Neural cell (in vitro differentiated cells): ENCODE results near the gene CFAP45. TPM values are rescaled to one million over a fixed set of nuclear protein-coding genes. Genes with fewer than 3 reads are reported as not detected.

ENCODE experiments used
- H2AFZ ChIP-seq: fragments of 200-600, 300-800 bp; sonication (generic), shearing (Covaris generic); 2 replicates; pipeline ENCODE4 v1.6.0; 2014; ENCODE audit warnings: low read depth, mild to moderate bottlenecking, antibody characterized with exemption, low read length, moderate library complexity
- H3F3A ChIP-seq: fragments of 200-600 bp; shearing (Covaris generic); 2 replicates; pipeline ENCODE4 v1.6.1; 2016; ENCODE audit warnings: mild to moderate bottlenecking, moderate library complexity, mixed read lengths, antibody characterized with exemption, low read length; ENCODE audit not compliant: insufficient read depth, poor library complexity, severe bottlenecking
- H3K27ac ChIP-seq: fragments of 200-600, 300-800 bp; sonication (generic), shearing (Covaris generic); 2 replicates; pipeline ENCODE4 v1.5.1; 2014; ENCODE audit warnings: mild to moderate bottlenecking, low read length, moderate library complexity
- H3K27me3 ChIP-seq: fragments of 300-800, 200-600 bp; sonication (generic), shearing (Covaris generic); 2 replicates; pipeline ENCODE4 v1.6.0; 2014; ENCODE audit warnings: mild to moderate bottlenecking, low read depth, low read length, moderate library complexity; ENCODE audit not compliant: insufficient read depth
- H3K36me3 ChIP-seq: fragments of 300-800, 200-600 bp; sonication (generic), shearing (Covaris generic); 2 replicates; pipeline ENCODE4 v1.5.1; 2014; ENCODE audit warnings: mild to moderate bottlenecking, antibody characterized with exemption, low read length, moderate library complexity; ENCODE audit not compliant: insufficient read depth
- H3K4me2 ChIP-seq: fragments of 300-800, 200-600 bp; sonication (generic), shearing (Covaris generic); 2 replicates; pipeline ENCODE4 v1.6.0; 2014; ENCODE audit warnings: mild to moderate bottlenecking, low read length
- H3K4me3 ChIP-seq: fragments of 300-800, 200-600 bp; sonication (generic), shearing (Covaris generic); 2 replicates; pipeline ENCODE4 v1.5.1; 2014; ENCODE audit warnings: mild to moderate bottlenecking, low read length, moderate library complexity
- H3K79me2 ChIP-seq: fragments of 200-600 bp; shearing (Covaris generic); replicated peaks from 2 replicates; pipeline ENCODE4 v1.6.0; 2014; ENCODE audit warnings: mild to moderate bottlenecking, low read length, moderate library complexity; ENCODE audit not compliant: insufficient read depth
- H3K9ac ChIP-seq: fragments of 300-800, 200-600 bp; sonication (generic), shearing (Covaris generic); 2 replicates; pipeline ENCODE4 v1.6.1; 2016; ENCODE audit warnings: mild to moderate bottlenecking, low read length, mixed read lengths
- H3K9me2 ChIP-seq: fragments of 200-600 bp; shearing (Covaris generic); 2 replicates; pipeline ENCODE4 v1.6.1; 2016; ENCODE audit warnings: mild to moderate bottlenecking, low read length, mixed read lengths; ENCODE audit not compliant: insufficient read depth
- H3K9me3 ChIP-seq: fragments of 200-600, 300-800 bp; sonication (generic), shearing (Covaris generic); 2 replicates; pipeline ENCODE4 v1.6.1; 2016; ENCODE audit warnings: mild to moderate bottlenecking, mixed run types, low read length, moderate library complexity, mixed read lengths
- H4K20me1 ChIP-seq: fragments of 200-600 bp; shearing (Covaris generic); 2 replicates; pipeline ENCODE4 v1.6.1; 2016; ENCODE audit warnings: mild to moderate bottlenecking, mixed run types; ENCODE audit not compliant: insufficient read depth
- CTCF ChIP-seq: fragments of 450-650 bp; IDR thresholded peaks from 2 replicates; pipeline ENCODE4 v1.5.1; 2014; ENCODE audit warnings: antibody characterized with exemption, mild to moderate bottlenecking, moderate library complexity; ENCODE audit not compliant: poor library complexity, severe bottlenecking
- EP300 ChIP-seq: fragments of 450-650 bp; conservative IDR thresholded peaks from 2 replicates; pipeline ENCODE4 v1.6.1; 2014; ENCODE audit warnings: antibody characterized with exemption, mild to moderate bottlenecking, moderate library complexity; ENCODE audit not compliant: poor library complexity, severe bottlenecking
- EZH2 ChIP-seq: fragments of 200-600, 300-800 bp; shearing (Covaris generic), sonication (generic); IDR thresholded peaks from 2 replicates; pipeline ENCODE4 v1.6.1; 2014; ENCODE audit warnings: antibody characterized with exemption, low read length, borderline replicate concordance, mild to moderate bottlenecking; ENCODE audit not compliant: insufficient read depth, poor library complexity, severe bottlenecking
- MXI1 ChIP-seq: fragments of 450-650 bp; conservative IDR thresholded peaks from 2 replicates; pipeline ENCODE4 v1.6.1; 2014; ENCODE audit warnings: antibody characterized with exemption, mild to moderate bottlenecking; ENCODE audit not compliant: poor library complexity, severe bottlenecking
- POLR2AphosphoS5 ChIP-seq: IDR thresholded peaks from 2 replicates; pipeline ENCODE4 v1.6.1; 2012
- RAD21 ChIP-seq: fragments of 450-650 bp; conservative IDR thresholded peaks from 2 replicates; pipeline ENCODE4 v1.6.1; 2014; ENCODE audit warnings: antibody characterized with exemption, mild to moderate bottlenecking, moderate library complexity
- SMC3 ChIP-seq: fragments of 450-650 bp; conservative IDR thresholded peaks from 2 replicates; pipeline ENCODE4 v1.6.1; 2014; ENCODE audit warnings: antibody characterized with exemption, mild to moderate bottlenecking, moderate library complexity; ENCODE audit not compliant: poor library complexity
- TAF1 ChIP-seq: IDR thresholded peaks from 2 replicates; pipeline ENCODE4 v1.6.1; 2012; ENCODE audit warnings: low read depth
- polyA plus RNA-seq: library from polyadenylated mRNA; depleted of rRNA; stranded (reverse); fragments of >200 nt; gene quantifications from 2 replicates; pipeline ENCODE4 v1.2.3, GENCODE V29; 2014
- TF ChIP-seq, protein P1 (sequence below): IDR thresholded peaks from 2 replicates; pipeline ENCODE4 v1.6.1; 2012; ENCODE audit warnings: borderline replicate concordance

The CFAP45 gene
- polyA plus RNA-seq, 1 donor from 2014 or later = 0.12 TPM

DNA sequence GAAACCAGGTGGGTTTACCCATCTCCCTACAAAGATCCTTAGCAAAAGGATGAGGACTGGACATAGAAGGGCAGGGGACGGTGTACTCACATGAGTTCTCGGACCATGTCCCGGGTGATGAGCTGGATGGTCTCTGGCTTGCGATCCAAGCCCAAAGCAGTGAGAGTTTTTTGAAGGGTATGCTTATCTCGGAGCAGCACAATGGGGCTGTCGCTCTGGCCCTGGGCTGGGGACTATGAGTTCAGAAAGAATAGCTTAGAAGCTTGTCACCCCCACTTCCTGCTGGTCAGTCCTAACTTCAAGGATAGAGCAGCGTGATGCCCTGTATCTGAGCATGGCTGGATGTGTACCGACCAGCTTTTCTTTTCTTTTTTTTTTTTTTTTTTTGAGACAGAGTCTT lies 9.6 kb downstream of the CFAP45 start:
- H2AFZ ChIP-seq = no peak overlapping the region
- no peaks in the 10 kb centered on the region for H3K36me3 ChIP-seq
- H3K4me2 ChIP-seq = no peak overlapping the region
- no peaks in the 10 kb centered on the region for H3K9me2 ChIP-seq
- no peak overlapping the region for H3K27ac ChIP-seq
- no peak overlapping the region for H3K9ac ChIP-seq
- H3K79me2 ChIP-seq = no peaks in the 10 kb centered on the region
- H3K27me3 ChIP-seq = no peaks in the 10 kb centered on the region
- no peaks in the 10 kb centered on the region for H3F3A ChIP-seq
- H4K20me1 ChIP-seq = no peaks in the 10 kb centered on the region
- H3K4me3 ChIP-seq = no peak overlapping the region
- TF ChIP-seq RAD21 = no peak
- no peak for TF ChIP-seq EP300
- TF ChIP-seq EZH2 = no peak
- no peak for TF ChIP-seq SMC3
- TF ChIP-seq TAF1 = no peak
- TF ChIP-seq POLR2AphosphoS5 = no peak
- TF ChIP-seq CTCF = no peak
- TF ChIP-seq, protein P1, sequence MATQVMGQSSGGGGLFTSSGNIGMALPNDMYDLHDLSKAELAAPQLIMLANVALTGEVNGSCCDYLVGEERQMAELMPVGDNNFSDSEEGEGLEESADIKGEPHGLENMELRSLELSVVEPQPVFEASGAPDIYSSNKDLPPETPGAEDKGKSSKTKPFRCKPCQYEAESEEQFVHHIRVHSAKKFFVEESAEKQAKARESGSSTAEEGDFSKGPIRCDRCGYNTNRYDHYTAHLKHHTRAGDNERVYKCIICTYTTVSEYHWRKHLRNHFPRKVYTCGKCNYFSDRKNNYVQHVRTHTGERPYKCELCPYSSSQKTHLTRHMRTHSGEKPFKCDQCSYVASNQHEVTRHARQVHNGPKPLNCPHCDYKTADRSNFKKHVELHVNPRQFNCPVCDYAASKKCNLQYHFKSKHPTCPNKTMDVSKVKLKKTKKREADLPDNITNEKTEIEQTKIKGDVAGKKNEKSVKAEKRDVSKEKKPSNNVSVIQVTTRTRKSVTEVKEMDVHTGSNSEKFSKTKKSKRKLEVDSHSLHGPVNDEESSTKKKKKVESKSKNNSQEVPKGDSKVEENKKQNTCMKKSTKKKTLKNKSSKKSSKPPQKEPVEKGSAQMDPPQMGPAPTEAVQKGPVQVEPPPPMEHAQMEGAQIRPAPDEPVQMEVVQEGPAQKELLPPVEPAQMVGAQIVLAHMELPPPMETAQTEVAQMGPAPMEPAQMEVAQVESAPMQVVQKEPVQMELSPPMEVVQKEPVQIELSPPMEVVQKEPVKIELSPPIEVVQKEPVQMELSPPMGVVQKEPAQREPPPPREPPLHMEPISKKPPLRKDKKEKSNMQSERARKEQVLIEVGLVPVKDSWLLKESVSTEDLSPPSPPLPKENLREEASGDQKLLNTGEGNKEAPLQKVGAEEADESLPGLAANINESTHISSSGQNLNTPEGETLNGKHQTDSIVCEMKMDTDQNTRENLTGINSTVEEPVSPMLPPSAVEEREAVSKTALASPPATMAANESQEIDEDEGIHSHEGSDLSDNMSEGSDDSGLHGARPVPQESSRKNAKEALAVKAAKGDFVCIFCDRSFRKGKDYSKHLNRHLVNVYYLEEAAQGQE = no peak
- H3K9me3 ChIP-seq = no peaks in the 10 kb centered on the region

DNA sequence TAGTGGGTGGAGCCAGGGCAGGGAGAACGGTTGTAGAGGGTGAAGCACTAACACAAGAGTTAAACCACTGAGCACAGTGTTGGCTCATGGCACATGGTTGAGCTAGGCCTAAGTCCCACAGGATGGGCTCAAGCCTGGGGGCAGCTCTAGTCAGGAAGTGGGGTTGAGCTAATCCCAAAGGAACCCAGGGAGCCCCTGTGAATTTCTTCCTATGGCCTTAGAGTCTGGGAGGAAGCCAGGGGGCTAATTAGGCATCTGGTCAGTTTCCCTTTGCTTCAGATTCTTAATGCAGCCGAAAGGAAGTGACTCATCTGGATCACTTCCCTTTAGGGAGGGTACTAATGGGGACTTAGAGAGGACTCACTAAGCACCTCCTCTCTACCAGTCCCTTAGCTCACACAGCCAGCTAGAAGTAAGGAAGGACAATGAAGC lies 10.1 kb downstream of the CFAP45 start:
- Histone ChIP-seq H3K9me3 (no peaks in the 10 kb centered on the region), H3K4me3 (no peak overlapping the region), H3K4me2 (no peak overlapping the region), H3K9ac (no peak overlapping the region), H3F3A (no peaks in the 10 kb centered on the region), H3K27ac (no peak overlapping the region), H3K9me2 (no peaks in the 10 kb centered on the region), H3K79me2 (no peaks in the 10 kb centered on the region), H2AFZ (no peak overlapping the region), H3K27me3 (no peaks in the 10 kb centered on the region), H4K20me1 (no peaks in the 10 kb centered on the region), H3K36me3 (no peaks in the 10 kb centered on the region)
- TF ChIP-seq RAD21 (no peak), EP300 (no peak), POLR2AphosphoS5 (no peak), TAF1 (no peak), CTCF (no peak), SMC3 (no peak), EZH2 (no peak), MXI1 (no peak)
- TF ChIP-seq, protein P1 = no peak
